Testis (tissue), 3 donors: ENCODE results near the gene CDH4. TPM values are rescaled to one million over a fixed set of nuclear protein-coding genes. Genes with fewer than 3 reads are reported as not detected.
"Not testable (repeated sequence)": the region's sequence is repeated elsewhere in the genome, so short reads cannot be mapped to it uniquely, and the experiment has no call there.

Experiments used
- DNase-seq: peaks from one replicate; pipeline ENCODE4 v3.0.0-alpha.2; 2019
- H3K27ac ChIP-seq, 2 donors: fragments of 200-600 bp; sonication (generic); one replicate each; pipeline ENCODE4 v1.5.1; 2019
- H3K27me3 ChIP-seq: fragments of 200-600 bp; sonication (generic); one replicate; pipeline ENCODE4 v1.5.1; 2019
- H3K36me3 ChIP-seq: fragments of 200-600 bp; sonication (generic); one replicate; pipeline ENCODE4 v1.5.1; 2017; ENCODE audit warnings: low read depth; ENCODE audit errors: missing control alignments
- H3K4me1 ChIP-seq: fragments of 200-600 bp; sonication (generic); one replicate; pipeline ENCODE4 v1.5.1; 2019
- H3K4me3 ChIP-seq, 2 donors: fragments of 200-600 bp; sonication (generic); one replicate each; pipeline ENCODE4 v1.5.1; 2017 to 2019
- H3K9me3 ChIP-seq: fragments of 200-600 bp; sonication (generic); one replicate; pipeline ENCODE4 v1.5.1; 2017
- POLR2A ChIP-seq: fragments of 450-650 bp; IDR thresholded peaks from one replicate; pipeline ENCODE4 v1.6.1; 2017; ENCODE audit warnings: antibody characterized with exemption, mild to moderate bottlenecking, moderate library complexity
- WGBS, 2 donors: methylation state at CpG; one replicate each; pipeline ENCODE4 v1.1.5; 2018; 5-methylcytosine and 5-hydroxymethylcytosine counted together
- intact Hi-C: fragments of 100-400 bp; cut with DNase I; formaldehyde crosslinking; loops from one replicate; pipeline ENCODE4 v1.15.1; 2023; ENCODE audit warnings: low total_unique reads
- polyA plus RNA-seq: library from polyadenylated mRNA; stranded (reverse); fragments of 350-450 nt; fragmentation: Illumina TruSeq; extraction: RNeasy Lipid Tissue Mini Kit (QIAGEN cat#74804); gene quantifications from one replicate; pipeline ENCODE4 v1.2.3, GENCODE V29; 2014; ENCODE audit warnings: low read depth, low replicate concordance; ENCODE audit not compliant: insufficient read depth
- total RNA-seq, 2 donors: library from RNA; depleted of rRNA; stranded (reverse); fragments of >200 nt; gene quantifications; one replicate each; pipeline ENCODE4 v1.2.3, GENCODE V29; 2016
- TF ChIP-seq, protein P1 (sequence below), 3 experiments: fragments of 450-650 bp in 2 of 3; fragments of 200-600 bp in 1 of 3; sonication (generic) in 1 of 3; IDR thresholded peaks; one replicate each; pipeline ENCODE4 v1.5.1; 2016 to 2019; ENCODE audit warnings: antibody characterized with exemption in 3 of 3, mild to moderate bottlenecking in 2 of 3, moderate library complexity in 1 of 3

Gene CDH4
- total and polyA plus RNA-seq, 3 donors from 2014 or later: 1.4 to 3.3 (median 1.9) TPM

GRCh38 chr20:61852268-61853072 lies 600.4 kb downstream of the CDH4 start:
- no peak for DNase-seq
- intact Hi-C loops: no loop called here
- Histone ChIP-seq H3K4me3 (no peak overlapping the region), H3K4me1 (no peaks in the 10 kb centered on the region), H3K9me3 (no peaks in the 10 kb centered on the region), H3K27me3 (no peaks in the 10 kb centered on the region), H3K36me3 (no peaks in the 10 kb centered on the region), H3K27ac (no peak overlapping the region)
- 93% methylated on average over 17 to 29 of the region's 29 CpGs for WGBS, 2 donors
- no peak for TF ChIP-seq POLR2A
- TF ChIP-seq, protein P1, sequence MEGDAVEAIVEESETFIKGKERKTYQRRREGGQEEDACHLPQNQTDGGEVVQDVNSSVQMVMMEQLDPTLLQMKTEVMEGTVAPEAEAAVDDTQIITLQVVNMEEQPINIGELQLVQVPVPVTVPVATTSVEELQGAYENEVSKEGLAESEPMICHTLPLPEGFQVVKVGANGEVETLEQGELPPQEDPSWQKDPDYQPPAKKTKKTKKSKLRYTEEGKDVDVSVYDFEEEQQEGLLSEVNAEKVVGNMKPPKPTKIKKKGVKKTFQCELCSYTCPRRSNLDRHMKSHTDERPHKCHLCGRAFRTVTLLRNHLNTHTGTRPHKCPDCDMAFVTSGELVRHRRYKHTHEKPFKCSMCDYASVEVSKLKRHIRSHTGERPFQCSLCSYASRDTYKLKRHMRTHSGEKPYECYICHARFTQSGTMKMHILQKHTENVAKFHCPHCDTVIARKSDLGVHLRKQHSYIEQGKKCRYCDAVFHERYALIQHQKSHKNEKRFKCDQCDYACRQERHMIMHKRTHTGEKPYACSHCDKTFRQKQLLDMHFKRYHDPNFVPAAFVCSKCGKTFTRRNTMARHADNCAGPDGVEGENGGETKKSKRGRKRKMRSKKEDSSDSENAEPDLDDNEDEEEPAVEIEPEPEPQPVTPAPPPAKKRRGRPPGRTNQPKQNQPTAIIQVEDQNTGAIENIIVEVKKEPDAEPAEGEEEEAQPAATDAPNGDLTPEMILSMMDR (IDR thresholded peaks at IDR 0.05): no peak

DNA sequence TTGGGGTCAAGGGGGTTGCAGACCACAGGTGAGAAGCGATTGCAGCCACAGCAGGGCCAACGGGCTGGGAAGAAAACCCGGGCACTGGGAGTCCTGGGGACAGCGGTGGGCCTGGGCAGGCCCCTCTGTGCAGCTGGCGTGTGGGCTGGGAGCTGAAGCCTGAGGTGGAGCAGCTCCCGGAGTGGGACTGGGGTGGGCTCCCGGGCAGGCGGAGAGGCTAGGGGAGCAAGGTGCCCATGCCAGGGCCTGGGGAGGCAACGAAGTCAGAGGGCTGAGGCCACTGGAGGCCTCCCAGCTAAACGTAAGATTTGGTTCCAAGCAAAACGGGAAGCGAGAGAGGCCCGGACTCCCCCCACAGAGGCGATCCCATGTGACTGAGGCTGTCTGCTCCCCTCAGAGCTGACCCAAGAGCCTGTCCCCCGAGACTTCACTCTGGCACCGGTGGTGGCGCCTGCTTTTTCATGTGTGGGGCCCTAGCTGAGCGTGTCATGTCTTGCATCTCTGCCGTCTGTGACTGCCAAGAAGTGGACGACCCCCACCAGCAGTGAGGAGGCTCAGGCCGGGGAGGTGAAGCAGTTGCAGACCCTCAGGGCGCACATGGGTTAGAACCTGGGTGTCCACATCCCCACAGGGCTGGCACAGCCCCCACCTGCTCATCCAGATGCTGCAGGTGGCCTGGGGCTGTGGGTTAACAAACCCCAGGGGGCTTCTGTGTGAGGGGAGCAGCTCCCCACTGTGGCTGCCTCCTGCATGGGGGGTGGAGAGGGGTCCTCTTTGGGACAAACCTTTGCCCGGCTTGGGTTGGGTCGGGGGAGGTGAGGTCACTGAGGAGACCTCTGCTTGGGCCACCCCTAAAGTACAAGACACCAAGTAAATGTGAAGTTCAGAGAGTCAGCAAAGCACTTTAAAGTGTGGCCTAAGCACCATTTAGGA lies 601.3 kb downstream of the CDH4 start:
- WGBS, 2 donors: 82 to 87% methylated on average over 18 to 24 of the region's 24 CpGs
- no peak for DNase-seq
- no peaks in the 10 kb centered on the region for H3K4me1 ChIP-seq
- H3K27me3 ChIP-seq: no peaks in the 10 kb centered on the region
- intact Hi-C loops: no loop called here
- H3K36me3 ChIP-seq: no peaks in the 10 kb centered on the region
- no peak overlapping the region for H3K27ac ChIP-seq
- TF ChIP-seq, protein P1 (IDR thresholded peaks at IDR 0.05): no peak
- TF ChIP-seq POLR2A: no peak
- H3K4me3 ChIP-seq: no peak overlapping the region
- H3K9me3 ChIP-seq: no peaks in the 10 kb centered on the region

DNA sequence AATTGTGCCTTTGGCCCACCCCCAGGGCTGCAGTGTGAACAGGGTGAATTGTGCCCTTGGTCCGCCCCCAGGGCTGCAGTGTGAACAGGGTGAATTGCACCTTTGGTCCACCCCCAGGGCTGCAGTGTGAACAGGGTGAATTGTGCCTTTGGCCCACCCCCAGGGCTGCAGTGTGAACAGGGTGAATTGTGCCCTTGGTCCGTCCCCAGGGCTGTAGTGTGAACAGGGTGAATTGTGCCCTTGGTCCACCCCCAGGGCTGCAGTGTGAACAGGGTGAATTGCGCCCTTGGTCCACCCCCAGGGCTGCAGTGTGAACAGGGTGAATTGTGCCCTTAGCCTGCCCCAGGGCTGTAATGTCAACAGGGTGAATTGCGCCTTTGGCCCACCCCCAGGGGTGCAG lies 602.5 kb downstream of the CDH4 start:
- H3K27ac ChIP-seq, H3K4me1 ChIP-seq, H3K4me3 ChIP-seq, H3K36me3 ChIP-seq, H3K27me3 ChIP-seq, intact Hi-C loops, DNase-seq, H3K9me3 ChIP-seq: not testable (repeated sequence)
- 87 to 94% methylated on average over 3 to 4 of the region's 4 CpGs for WGBS, 2 donors

DNA sequence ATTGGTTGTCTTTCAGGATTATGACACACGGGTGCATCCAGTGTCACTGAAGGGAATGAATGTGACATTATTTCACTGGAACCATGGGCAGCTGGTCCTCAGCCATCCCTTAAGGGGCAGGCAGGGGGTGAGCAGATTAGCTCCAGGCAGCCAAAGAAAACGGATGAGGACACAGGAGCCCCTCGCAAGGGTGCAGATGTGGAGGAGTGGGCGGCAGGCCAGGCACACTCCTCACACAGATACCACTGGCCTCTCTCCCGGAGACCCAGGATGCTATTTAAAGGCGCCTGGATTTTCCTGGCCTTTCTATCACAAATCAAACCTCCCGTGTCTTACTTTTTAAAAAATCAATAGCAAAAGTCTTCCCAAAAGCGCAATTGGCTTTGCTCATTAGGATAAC lies 603.2 kb downstream of the CDH4 start:
- DNase-seq: no peak
- intact Hi-C loops: no loop called here
- TF ChIP-seq, protein P1 (IDR thresholded peaks at IDR 0.05): no peak
- TF ChIP-seq POLR2A: no peak
- no peaks in the 10 kb centered on the region for H3K36me3 ChIP-seq
- no peaks in the 10 kb centered on the region for H3K27me3 ChIP-seq
- H3K9me3 ChIP-seq: no peaks in the 10 kb centered on the region
- no peak overlapping the region for H3K27ac ChIP-seq
- H3K4me1 ChIP-seq: no peaks in the 10 kb centered on the region
- no peak overlapping the region for H3K4me3 ChIP-seq
- 42 to 65% methylated on average over 8 of the region's 8 CpGs for WGBS, 2 donors
